GM12891 (cell line): ENCODE data around the gene TUB.

Experiments
- DNase-seq: peaks from one replicate; pipeline ENCODE4 v3.0.0; 2011; ENCODE audit warnings: low spot score; ENCODE audit not compliant: insufficient read length
- FAIRE-seq: peaks from 2 replicates; lab custom pipeline; 2011; peaks lifted over from hg19 to GRCh38; lab: Jason Lieb, UNC
- PAX5 ChIP-seq: IDR thresholded peaks from 2 replicates; pipeline ENCODE4 v1.6.1; 2011; ENCODE audit warnings: low read length, moderate library complexity, mild to moderate bottlenecking; ENCODE audit not compliant: insufficient read depth, severe bottlenecking
- POLR2A ChIP-seq: IDR thresholded peaks from 2 replicates; pipeline ENCODE4 v1.6.1; 2011; ENCODE audit warnings: low read depth, low read length, control low read depth
- POLR2AphosphoS5 ChIP-seq: IDR thresholded peaks from 2 replicates; pipeline ENCODE4 v1.6.1; 2011; ENCODE audit warnings: low read depth, low read length, control low read depth
- POU2F2 ChIP-seq: IDR thresholded peaks from 2 replicates; pipeline ENCODE4 v1.6.1; 2011; ENCODE audit warnings: low read depth, mild to moderate bottlenecking, control low read depth, low read length, moderate library complexity
- SPI1 ChIP-seq: IDR thresholded peaks from 2 replicates; pipeline ENCODE4 v1.6.1; 2011; ENCODE audit warnings: low read depth, low read length, control low read depth
- TAF1 ChIP-seq: IDR thresholded peaks from 2 replicates; pipeline ENCODE4 v1.6.1; 2011; ENCODE audit warnings: low read depth, low read length, control low read depth

The TUB gene

DNA sequence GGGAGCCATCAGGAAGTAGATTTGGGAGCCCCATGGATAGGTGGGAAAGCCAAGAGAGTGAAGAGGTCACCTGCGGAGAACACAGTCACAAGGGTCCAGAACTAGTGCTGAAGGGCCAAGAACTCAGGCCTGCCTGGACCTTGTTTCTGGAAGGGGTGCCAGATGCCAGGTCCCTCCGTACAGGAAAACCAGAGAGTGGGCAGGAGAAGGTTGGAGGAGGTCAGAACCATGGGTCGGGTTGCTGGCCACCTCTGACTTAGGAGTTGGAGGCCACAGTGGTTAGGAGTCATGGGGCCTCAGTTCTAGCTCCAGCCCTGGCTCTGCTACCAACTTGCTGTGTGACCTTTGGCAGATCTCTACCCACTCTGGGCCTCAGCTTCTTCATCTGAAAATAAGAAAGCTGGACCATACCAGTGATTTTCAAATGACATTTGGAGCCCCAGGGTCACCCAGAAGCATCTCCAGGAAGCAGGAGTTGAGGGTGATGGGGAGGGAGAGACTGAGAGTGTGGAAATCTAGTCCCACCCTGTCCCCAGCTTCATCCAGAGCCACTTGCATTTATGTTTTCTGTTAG is 20.8 kb upstream of the TUB start:
- TF ChIP-seq PAX5: no peak
- no peak for TF ChIP-seq TAF1
- TF ChIP-seq POLR2A: no peak
- TF ChIP-seq SPI1: no peak
- TF ChIP-seq POU2F2: no peak
- TF ChIP-seq POLR2AphosphoS5: no peak
- DNase-seq (no peak), FAIRE-seq (no peak)

DNA sequence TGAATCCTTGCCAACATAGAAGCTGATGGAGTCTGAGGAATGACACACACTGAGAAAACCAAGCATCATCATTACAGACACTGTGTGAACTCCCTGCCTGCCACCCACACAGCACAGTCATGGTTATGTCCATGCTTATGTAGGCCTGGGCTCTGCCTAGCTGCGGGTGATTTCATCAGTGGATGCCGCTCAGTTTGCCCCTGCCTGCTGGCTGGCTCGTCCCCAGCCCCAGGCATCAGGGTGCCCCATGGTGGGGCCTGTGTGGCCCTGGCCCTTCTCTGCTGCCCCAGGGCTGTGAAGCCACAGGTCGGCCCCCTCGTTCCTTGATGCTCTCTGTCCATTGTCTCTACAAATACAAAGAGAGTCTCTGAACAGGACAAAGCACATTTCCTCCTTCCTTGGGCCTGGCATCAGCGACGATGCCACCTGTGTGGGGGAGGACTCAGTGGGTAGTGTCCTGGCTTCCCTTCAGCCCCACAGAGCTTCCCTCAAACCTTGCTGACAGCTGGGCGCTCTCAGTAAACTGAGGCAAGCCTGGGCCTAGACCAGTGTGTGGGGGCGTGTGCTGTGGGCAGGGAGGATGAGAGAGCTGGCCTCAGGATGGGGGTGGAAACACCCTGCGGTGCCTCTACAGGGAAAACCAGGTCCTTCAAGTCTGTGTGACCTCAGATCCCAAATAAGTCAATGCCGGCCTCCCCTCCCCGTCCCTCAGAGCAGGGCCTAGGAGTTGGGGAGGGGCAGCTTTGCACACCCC is 20.0 kb upstream of the TUB start:
- no peak for DNase-seq
- TF ChIP-seq PAX5: no peak
- FAIRE-seq: no peak

DNA sequence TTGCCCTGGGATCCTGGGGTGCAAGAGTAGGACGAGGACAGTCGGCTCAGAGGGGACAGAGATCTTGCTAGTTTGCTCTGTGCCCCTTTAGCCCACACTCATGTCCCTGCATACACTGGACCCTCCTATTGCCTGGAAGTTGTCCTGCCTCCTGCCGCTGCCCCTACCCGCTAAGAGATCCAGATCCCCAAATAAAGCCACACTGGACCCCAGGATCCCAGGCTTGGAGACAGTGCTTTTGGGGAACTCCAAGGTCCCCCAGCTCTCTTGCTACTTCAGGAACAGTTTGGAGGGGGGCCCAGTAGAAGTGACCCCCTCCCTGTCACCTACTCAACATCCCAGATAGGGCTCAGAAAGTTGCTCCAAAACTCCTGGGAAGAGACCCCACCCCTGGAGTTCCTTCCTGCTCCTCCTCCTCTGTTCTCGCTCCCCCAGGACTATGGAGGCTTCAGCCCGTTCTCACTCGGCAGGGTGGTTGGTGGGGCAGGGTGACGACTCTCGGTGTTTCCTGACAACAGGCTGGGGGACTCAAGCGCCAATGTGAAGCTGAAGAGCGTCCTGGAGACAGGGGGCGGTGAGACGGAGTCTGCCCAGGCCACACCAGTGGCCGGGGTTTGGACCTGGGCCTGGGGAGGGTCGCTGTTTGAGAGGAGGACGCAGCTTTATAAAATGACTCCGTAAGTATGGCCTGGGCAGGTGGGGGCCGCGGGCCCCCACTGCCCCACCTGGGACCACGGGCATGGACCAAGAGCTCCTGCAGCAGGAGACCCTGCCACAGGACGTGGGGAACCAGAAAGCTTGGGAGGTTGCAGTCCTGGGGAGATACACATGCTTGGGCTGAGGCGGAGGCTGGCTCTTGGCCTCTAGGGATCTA is 19.2 kb upstream of the TUB start:
- TF ChIP-seq PAX5: no peak
- TF ChIP-seq TAF1: no peak
- no peak for DNase-seq
- FAIRE-seq: no peak

- FAIRE-seq (no peak), DNase-seq (no peak)
- TF ChIP-seq TAF1 (no peak), POU2F2 (no peak), PAX5 (no peak), SPI1 (no peak), POLR2AphosphoS5 (no peak), POLR2A (no peak)
Observed at GRCh38 chr11:8062781-8063257, 18.2 kb upstream of the TUB start.

DNA sequence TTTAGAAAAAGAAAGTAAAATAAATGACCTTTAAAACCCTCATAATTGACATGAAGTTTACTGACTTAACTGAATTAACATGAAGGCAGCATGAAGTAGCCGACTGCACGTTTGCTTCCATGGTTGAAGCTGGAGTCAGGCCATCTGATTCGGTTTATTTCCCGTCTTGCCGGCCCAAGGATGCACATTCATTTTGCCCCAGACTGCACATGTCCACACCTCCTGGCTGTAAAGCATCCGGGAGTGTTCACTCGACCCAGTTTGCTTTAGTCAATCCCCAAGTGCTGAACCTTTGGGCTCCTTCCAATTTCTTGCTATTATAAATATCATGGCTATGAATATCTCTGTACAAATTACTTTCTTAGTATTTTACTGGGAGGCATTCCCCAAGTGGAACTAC is 17.7 kb upstream of the TUB start:
- TF ChIP-seq POU2F2 (no peak), SPI1 (no peak), POLR2A (no peak), PAX5 (no peak), POLR2AphosphoS5 (no peak), TAF1 (no peak)
- no peak for FAIRE-seq
- DNase-seq: no peak

DNA sequence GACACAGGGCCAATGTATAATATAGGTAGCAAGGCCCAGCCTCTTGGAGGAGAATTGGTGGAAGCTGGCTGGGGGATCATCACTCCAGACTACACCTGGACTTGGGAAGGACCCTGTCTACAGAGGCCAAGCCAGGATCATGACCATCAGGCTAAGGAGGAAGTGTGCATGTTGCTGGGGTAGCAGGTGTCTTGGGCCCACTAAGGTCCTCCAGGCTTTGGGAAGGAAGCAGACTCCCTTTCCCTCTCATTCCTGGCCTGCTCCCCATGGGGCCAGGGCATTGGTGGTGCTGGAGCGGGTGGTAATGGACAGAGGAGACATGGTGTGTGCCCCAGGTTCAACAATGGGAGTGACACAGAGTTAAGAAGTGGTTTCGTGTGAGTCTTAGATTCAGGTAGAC is 16.0 kb upstream of the TUB start:
- FAIRE-seq (no peak), DNase-seq (no peak)
- no peak for TF ChIP-seq POLR2A
- no peak for TF ChIP-seq PAX5
- no peak for TF ChIP-seq SPI1
- no peak for TF ChIP-seq POLR2AphosphoS5
- no peak for TF ChIP-seq POU2F2
- TF ChIP-seq TAF1: no peak

GRCh38 chr11:8066036-8066910 is 14.7 kb upstream of the TUB start:
- DNase-seq: no peak
- no peak for FAIRE-seq
- TF ChIP-seq POU2F2 (no peak), POLR2A (no peak), POLR2AphosphoS5 (no peak), PAX5 (no peak), TAF1 (no peak), SPI1 (no peak)

- TF ChIP-seq POU2F2 (no peak), POLR2AphosphoS5 (no peak), PAX5 (no peak), POLR2A (no peak), TAF1 (no peak), SPI1 (no peak)
- no peak for DNase-seq
- FAIRE-seq: no peak
Observed at GRCh38 chr11:8066911-8067455, 14.0 kb upstream of the TUB start.

- no peak for DNase-seq
- FAIRE-seq: no peak
- no peak for TF ChIP-seq TAF1
- no peak for TF ChIP-seq POLR2A
- no peak for TF ChIP-seq POU2F2
- TF ChIP-seq SPI1: no peak
- TF ChIP-seq PAX5: no peak
- no peak for TF ChIP-seq POLR2AphosphoS5
Observed at GRCh38 chr11:8067567-8067928, 13.5 kb upstream of the TUB start.
